ENCODE data around the gene PER1.

GRCh38 chr17:8155996-8156245, 3.7 kb upstream of the PER1 start:
- no peak for TF ChIP-seq POLR2A (IDR thresholded peaks at IDR 0.05)
- TF ChIP-seq CTCF (IDR thresholded peaks at IDR 0.05): no peak
